Loucy (cell line): ENCODE measurements around the gene MAP2K4.
A peak's percentile ranks its signal among the peaks of the same experiment; 100 is the strongest.

ENCODE experiments used
- H2AFZ ChIP-seq: fragments of 200-600 bp; sonication (generic); 2 replicates; pipeline ENCODE4 v1.6.0; 2016; ENCODE audit warnings: antibody characterized with exemption, mild to moderate bottlenecking, low read length, moderate library complexity
- H3F3A ChIP-seq: fragments of 200-600 bp; 2 replicates; pipeline ENCODE4 v1.6.0; 2016; ENCODE audit warnings: antibody characterized with exemption, low read depth, mild to moderate bottlenecking
- H3K27me3 ChIP-seq: fragments of 200-600 bp; sonication (generic); 2 replicates; pipeline ENCODE4 v1.6.1; 2014; ENCODE audit warnings: low read length, mild to moderate bottlenecking; ENCODE audit not compliant: insufficient read depth, poor library complexity, severe bottlenecking
- H3K36me3 ChIP-seq: fragments of 200-600 bp; sonication (generic); 2 replicates; pipeline ENCODE4 v1.6.1; 2016; ENCODE audit warnings: low read length; ENCODE audit not compliant: insufficient read depth
- H3K4me1 ChIP-seq: fragments of 200-600 bp; sonication (generic); 2 replicates; pipeline ENCODE4 v1.5.1; 2014; ENCODE audit warnings: low read length, mild to moderate bottlenecking; ENCODE audit not compliant: insufficient read depth, poor library complexity, severe bottlenecking
- H3K4me2 ChIP-seq: fragments of 200-600 bp; sonication (generic); 2 replicates; pipeline ENCODE4 v1.6.0; 2014; ENCODE audit warnings: antibody characterized with exemption, low read length, low read depth, mild to moderate bottlenecking; ENCODE audit not compliant: poor library complexity, severe bottlenecking
- H3K4me3 ChIP-seq: fragments of 200-600 bp; sonication (generic); 2 replicates; pipeline ENCODE4 v1.5.1; 2014; ENCODE audit warnings: low read length, mild to moderate bottlenecking, mixed read lengths; ENCODE audit not compliant: poor library complexity, severe bottlenecking
- H3K79me2 ChIP-seq: fragments of 200-600 bp; sonication (generic); 2 replicates; pipeline ENCODE4 v1.6.1; 2014; ENCODE audit warnings: low read length; ENCODE audit not compliant: insufficient read depth
- H3K9ac ChIP-seq: fragments of 200-600 bp; sonication (generic); 2 replicates; pipeline ENCODE4 v1.6.0; 2014; ENCODE audit warnings: mild to moderate bottlenecking, low read depth, low read length, moderate library complexity; ENCODE audit not compliant: poor library complexity, severe bottlenecking
- H3K9me2 ChIP-seq: fragments of 200-600 bp; sonication (generic); replicated peaks from 2 replicates; pipeline ENCODE4 v1.6.1; 2016; ENCODE audit warnings: low read depth, low read length, mixed read lengths
- H3K9me3 ChIP-seq: fragments of 200-600 bp; sonication (generic); 2 replicates; pipeline ENCODE4 v1.6.1; 2014; ENCODE audit warnings: mild to moderate bottlenecking, antibody characterized with exemption, low read length, low read depth; ENCODE audit not compliant: insufficient read depth
- H4K20me1 ChIP-seq: fragments of 200-600 bp; sonication (generic); 2 replicates; pipeline ENCODE4 v1.6.0; 2014; ENCODE audit warnings: antibody characterized with exemption, low read length, mild to moderate bottlenecking; ENCODE audit not compliant: insufficient read depth, poor library complexity, severe bottlenecking
- CTCF ChIP-seq: fragments of 200-600 bp; sonication (generic); conservative IDR thresholded peaks from 2 replicates; pipeline ENCODE4 v1.5.1; 2014; ENCODE audit warnings: mild to moderate bottlenecking, antibody characterized with exemption, low read length
- EZH2phosphoT487 ChIP-seq: fragments of 200-600 bp; IDR thresholded peaks from 2 replicates; pipeline ENCODE4 v1.6.1; 2018; ENCODE audit warnings: antibody characterized with exemption, mild to moderate bottlenecking, moderate library complexity, borderline replicate concordance

MAP2K4 gene

DNA sequence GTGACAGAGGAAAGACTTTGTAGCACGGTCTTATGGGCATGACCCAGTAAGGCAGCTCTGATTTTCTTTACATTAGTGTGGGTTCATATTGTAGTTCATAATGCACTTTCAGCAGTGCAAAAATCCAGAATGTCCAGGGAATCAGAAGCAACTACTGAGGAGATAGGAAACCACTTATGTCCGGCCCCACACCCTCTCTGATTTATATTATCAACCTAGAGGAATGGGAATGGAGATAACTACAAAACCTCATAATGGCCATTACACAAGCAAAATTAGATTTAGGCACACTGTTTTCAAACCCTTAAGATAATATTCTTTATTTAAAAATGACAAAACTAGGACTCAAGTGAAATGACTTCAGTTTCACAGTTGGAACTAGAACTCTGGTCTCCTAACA, 7.9 kb downstream of the MAP2K4 start:
- Histone ChIP-seq H3K9me3 (no peaks in the 10 kb centered on the region), H3K79me2 (peaks cover 92% of the 10 kb centered on the region), H3K27me3 (no peaks in the 10 kb centered on the region), H3K9me2 (no peaks in the 10 kb centered on the region), H3F3A (no peaks in the 10 kb centered on the region), H3K4me1 (peaks cover 40% of the 10 kb centered on the region), H4K20me1 (peaks cover 77% of the 10 kb centered on the region), H2AFZ (no peak overlapping the region), H3K4me2 (peak overlapping the region; percentile 94), H3K4me3 (no peak overlapping the region), H3K36me3 (no peaks in the 10 kb centered on the region), H3K9ac (no peak overlapping the region)
- TF ChIP-seq CTCF: no peak
- TF ChIP-seq EZH2phosphoT487: no peak

GRCh38 chr17:12034538-12034937, 13.9 kb downstream of the MAP2K4 start:
- Histone ChIP-seq H3F3A (no peaks in the 10 kb centered on the region), H3K4me1 (no peaks in the 10 kb centered on the region), H3K27me3 (no peaks in the 10 kb centered on the region), H3K79me2 (peaks cover 79% of the 10 kb centered on the region), H3K9ac (no peak overlapping the region), H3K4me2 (no peak overlapping the region), H2AFZ (no peak overlapping the region), H3K36me3 (peaks cover 6% of the 10 kb centered on the region; the same call in 1 of the 2 replicates), H4K20me1 (peaks cover 39% of the 10 kb centered on the region), H3K4me3 (no peak overlapping the region), H3K9me2 (no peaks in the 10 kb centered on the region), H3K9me3 (no peaks in the 10 kb centered on the region)
- TF ChIP-seq CTCF (no peak), EZH2phosphoT487 (no peak)

DNA sequence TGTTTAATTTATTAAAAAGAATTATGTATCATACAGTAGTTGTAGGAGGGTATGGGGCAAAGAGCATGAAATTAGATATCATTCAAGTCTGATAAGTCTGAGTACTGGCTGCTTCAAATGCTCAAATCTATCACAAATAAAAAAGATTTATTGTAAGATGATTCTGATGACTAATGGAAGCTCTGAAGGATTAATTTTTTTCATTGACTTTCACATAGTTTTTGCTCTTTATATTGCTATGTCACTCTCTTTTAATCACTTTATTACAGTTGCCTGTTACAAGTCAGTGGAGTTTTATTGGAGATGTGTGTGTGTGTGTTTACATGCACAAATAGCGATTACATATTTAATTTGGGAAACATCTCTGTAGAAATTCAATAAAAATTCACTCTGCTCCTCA, 15.0 kb downstream of the MAP2K4 start:
- TF ChIP-seq CTCF: no peak
- no peak for TF ChIP-seq EZH2phosphoT487
- H3K4me2 ChIP-seq: no peak overlapping the region
- H3K27me3 ChIP-seq: no peaks in the 10 kb centered on the region
- no peaks in the 10 kb centered on the region for H3F3A ChIP-seq
- peaks cover 6% of the 10 kb centered on the region; the same call in 1 of the 2 replicates for H3K36me3 ChIP-seq
- no peaks in the 10 kb centered on the region for H3K9me3 ChIP-seq
- H2AFZ ChIP-seq: no peak overlapping the region
- no peak overlapping the region for H3K9ac ChIP-seq
- H3K79me2 ChIP-seq: peaks cover 79% of the 10 kb centered on the region
- peaks cover 33% of the 10 kb centered on the region for H4K20me1 ChIP-seq
- H3K9me2 ChIP-seq: no peaks in the 10 kb centered on the region
- no peak overlapping the region for H3K4me3 ChIP-seq
- H3K4me1 ChIP-seq: no peaks in the 10 kb centered on the region
